Measurements from ENCODE around the gene ZFP36L2.

ZFP36L2 gene

DNA sequence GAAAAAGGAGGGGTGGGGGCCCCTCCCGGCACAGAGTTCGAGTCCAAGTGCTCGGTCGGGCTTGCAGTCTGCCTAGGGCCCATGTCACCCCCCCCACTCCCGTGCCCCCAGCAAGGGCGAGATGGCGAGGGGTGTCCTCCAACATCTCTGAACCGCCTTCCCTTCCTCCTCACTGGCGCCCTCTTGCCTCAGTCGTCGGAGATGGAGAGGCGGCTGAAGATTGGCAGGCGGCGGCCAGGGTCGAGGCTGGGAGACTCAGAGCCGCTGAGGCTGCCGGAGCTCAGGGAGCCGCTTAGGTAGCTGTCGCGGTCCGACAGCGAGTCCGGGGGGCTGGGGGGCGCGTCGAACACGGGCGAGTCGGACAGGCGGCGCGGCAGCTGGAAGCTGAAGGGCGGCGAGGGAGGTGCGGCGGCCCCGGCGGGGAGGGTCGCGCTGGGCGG is 2.3 kb downstream of the ZFP36L2 start:
- peak in 37 of 51 donors; percentile 16 to 66 (median 44) for DNase-seq

DNA sequence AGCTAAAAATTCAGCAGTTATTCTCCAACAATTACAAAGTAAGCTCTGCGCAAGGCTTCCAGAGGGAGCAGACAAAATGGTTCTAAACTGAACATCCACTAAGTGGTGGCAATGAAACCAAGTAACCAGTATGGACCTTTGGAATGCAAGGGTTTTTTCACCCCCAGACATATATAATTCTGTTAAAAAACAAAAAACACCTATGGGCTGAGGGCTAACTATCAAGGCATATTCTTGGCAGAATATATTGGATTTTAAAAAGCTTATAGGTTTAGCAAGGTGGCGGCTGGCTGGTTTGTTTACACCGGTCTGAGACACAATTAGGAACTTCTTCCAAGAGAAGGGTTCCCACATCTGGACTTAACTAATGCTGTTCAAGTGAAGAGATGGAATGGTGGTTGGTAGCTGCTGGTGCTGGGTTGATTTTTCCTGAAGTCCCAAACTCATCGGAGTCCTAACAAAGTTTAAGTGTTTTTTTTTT is 2.8 kb downstream of the ZFP36L2 start:
- DNase-seq, result peak in 2 of 51 donors; percentile 27 to 28

DNA sequence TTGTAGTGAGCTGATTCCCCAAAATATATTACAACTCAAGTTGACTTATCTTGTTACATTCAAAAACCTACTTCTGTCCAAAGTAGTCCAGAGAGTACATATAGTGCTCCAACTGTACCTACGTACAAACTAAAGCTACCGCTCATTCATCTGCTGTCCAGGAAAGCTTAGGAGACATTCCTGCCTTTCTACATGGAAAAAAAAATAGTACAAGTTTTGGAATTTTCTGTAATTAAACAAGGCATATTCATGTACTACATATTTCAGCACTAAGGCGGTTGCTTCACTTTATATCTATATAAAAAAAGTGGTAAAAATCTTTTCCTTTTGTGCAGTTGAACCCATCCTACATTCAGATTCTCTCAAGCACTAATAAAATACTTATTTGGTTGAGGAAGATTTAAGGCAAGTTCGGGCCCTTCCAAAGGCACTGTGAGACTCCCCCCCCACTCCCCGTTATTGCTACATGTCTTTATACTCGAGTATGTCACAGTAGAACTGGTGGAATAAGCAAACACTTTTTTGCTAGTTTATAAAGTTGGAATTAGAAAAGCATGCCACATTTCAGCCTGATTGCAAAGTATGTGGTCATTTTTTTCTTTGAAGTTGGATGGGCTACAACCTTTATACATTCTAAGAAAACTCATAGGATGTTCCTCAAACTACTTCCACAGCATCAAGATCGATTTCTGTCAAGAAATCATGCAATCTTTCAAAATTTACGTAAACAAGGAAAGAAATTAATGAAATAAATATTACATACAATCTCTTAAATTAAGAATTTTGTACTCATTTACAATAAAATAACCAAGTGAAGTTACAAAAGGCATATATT is 3.7 kb downstream of the ZFP36L2 start:
- DNase-seq, result no peak

DNA sequence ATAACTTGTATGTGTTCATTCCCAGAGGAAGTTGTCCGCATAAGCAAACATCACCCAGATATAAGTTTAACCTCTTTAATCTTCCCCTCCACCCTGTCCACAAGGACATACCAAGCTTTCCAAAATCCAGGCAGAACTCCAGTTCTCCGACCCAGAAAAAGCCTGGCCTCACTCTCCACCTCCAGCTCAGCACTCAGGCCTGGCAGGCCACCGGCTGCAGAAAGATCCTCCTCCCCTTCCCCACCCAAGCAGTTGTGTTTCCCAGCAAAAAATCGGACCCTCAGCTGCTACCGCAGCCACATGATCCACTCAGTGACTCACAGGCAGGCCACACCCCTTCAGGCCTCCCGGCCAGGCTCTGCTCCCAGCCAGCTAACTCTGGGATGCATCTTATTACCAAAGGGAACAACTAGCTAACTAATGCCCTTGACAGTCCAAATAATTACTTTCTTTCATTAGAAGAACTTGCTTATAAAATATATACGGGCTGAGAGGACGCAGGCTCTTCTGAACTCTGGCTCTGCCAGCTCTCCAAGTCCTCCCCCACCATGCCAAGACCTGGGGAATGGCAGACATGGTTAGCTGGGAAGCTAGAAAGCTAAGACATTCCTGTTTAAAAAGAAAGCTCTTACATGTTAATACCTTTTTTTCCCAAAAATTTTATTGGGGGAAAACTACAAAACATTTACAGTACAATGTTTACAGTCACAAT is 4.5 kb downstream of the ZFP36L2 start:
- peak; percentile 37 to 93 (median 83) for DNase-seq

GRCh38 chr2:43221124-43221762 is 5.2 kb downstream of the ZFP36L2 start:
- peak in 21 of 51 donors; percentile 7 to 57 (median 20) for DNase-seq

- DNase-seq, result peak in 1 of 51 donors; percentile 57
Measured at GRCh38 chr2:43220760-43221123, 5.7 kb downstream of the ZFP36L2 start.

DNA sequence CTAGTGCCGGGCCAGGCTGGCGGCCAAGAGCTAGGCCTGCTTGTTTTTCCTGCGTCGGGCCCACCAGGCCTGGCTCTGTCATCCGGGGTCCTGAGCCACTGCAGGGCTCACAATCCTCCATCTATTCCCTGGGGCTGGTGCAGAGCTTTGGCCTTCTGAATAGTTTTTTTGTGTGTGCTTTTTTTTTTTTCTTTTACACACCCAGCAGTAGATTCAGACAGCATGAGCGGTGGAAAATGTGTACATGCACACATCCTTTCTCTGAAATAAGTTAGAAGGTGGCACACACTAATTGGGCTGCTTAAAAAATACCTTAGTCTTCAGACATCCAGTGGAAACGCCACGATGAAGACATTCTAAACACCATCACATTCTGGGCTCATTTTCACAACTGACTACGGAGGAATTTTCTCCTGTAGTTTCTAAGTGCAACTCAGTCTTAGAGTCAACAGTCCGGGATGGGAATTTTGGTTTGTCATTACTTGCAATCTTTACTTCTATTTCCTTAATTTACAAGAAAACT is 6.1 kb downstream of the ZFP36L2 start:
- no peak for DNase-seq

GRCh38 chr2:43219383-43220228 is 6.8 kb downstream of the ZFP36L2 start:
- peak; percentile 26 to 93 (median 76) for DNase-seq

- DNase-seq, result peak in 3 of 51 donors; percentile 33 to 48 (median 47)
Measured at GRCh38 chr2:43218702-43219382, 7.6 kb downstream of the ZFP36L2 start.

DNA sequence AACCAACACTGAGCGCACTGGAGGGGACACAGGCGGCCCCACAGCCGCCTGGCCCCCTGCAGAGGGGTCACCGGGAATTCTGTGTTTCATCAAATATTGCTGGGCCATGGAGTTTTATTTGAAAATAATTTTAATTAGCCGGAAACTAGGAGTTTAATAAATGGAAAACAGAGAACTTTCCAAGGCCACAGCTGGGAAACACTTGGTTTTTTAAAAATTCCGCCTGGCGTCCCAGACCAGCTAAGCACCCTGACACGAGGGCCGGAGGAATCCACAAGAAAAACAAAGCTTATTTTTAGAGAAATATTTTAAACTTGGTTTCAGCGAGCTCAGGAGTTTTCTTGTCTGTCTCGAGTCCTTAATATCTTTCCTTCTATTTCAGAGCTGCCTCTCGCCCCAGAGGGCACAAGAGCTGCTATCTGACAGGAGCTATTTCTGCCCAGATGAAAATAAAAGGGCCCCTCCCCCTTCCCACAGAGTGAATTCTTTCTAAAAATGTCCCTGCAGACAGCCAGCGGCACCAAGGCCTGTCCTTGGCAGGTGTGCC is 8.2 kb downstream of the ZFP36L2 start:
- DNase-seq, result peak in 2 of 51 donors; percentile 33 to 42

GRCh38 chr2:43217228-43218154 is 8.9 kb downstream of the ZFP36L2 start:
- DNase-seq, result peak in 1 of 51 donors; percentile 5

DNA sequence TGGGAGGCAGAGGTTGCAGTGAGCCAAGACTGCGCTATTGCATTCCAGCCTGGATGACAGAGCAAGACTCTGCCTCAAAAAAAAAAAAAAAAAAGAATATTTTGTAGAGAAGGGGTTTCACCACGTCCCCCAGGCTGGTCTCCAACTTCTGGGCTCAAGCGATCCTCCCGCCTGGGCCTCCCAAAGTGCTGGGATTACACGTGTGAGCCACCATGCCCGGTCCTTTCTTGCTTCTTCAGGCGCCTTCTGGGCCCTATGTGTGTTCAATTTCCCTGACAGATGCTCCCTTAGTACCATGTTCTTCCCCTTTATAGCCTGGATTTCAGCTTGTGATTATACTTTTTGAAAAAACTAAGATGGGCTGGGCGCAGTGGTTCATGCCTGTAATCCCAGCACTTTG is 9.8 kb downstream of the ZFP36L2 start:
- no peak for DNase-seq

DNA sequence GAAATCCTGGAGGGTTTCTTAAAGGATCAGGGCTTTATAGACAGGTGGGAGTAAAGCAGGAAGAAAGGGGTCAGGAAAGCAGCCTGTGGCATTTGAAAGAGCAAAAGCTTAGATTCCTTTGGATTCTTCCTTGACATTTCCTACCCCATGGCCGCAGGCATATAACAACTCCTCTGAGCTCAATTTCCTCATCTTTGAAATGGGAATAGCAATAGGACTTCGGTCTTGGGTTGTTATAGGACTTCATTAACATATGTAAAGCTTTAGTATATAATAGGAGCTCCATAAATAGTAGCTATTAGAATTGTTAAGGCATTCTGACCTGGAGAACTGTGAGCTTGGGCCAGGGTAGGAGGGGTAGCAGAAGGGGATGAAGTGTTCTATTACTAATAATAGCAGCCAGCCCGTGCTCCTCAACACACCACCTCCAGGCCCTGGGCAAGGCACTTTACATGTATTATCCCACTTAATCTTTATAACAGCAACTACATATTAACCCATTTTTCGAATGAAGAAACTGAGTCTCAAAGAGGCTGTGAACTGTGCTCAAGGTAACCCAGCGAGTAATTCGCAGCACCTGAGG is 10.6 kb downstream of the ZFP36L2 start:
- no peak for DNase-seq

DNA sequence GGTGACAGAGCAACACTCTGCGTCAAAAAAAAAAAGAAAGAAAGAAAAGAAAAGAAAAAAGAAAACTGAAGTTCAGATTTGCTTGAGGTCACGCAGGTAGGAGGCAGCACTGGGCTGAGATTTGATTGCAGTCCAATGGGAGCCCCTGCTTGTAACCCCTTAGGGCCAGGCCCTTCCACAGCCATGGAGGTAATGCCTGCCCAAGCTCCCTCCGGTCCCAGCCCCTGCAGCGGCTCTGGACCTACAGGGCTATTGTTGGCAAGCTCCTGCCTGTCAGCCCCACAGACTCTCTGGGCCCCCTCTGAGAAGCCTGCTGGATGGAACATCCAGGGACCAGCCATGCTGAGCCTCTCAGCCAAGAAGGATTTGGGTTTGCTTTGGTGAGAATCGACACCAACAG is 12.2 kb downstream of the ZFP36L2 start:
- no peak for DNase-seq

DNA sequence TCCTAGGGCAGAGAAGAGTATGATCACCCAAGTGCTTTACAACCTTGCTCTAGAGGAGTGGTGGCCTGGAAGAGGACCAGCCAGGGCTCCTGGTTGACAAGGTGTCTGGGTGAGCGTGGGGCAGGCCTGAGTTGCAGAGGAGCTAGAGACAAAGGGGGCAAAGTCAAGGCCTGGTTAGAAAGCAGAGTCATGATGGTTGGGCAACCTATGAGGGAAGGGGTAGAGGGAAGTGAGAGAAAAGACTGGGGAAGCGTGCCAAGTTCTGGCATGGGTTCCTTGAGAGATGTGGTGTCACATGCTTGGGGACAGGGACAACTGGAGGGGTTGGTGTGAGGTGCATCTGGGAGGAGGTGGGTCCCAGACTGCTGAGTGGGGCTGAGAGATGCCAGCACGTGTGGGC is 13.5 kb downstream of the ZFP36L2 start:
- DNase-seq, result peak in 18 of 51 donors; percentile 9 to 48 (median 20)

GRCh38 chr2:43212216-43212835 is 14.1 kb downstream of the ZFP36L2 start:
- DNase-seq, result no peak

GRCh38 chr2:43210467-43211303 is 15.7 kb downstream of the ZFP36L2 start:
- DNase-seq, result peak in 3 of 51 donors; percentile 12 to 31 (median 24)
